Stimulated activated CD8-positive, alpha-beta memory T cell treated with anti-CD3 and anti-CD28 coated beads, Interleukin-4, amount 100 ng/mL, for 4 hours (primary cell): Measurements from ENCODE around the gene IFT20.
A peak's percentile ranks its signal among the peaks of the same experiment; 100 is the strongest.
"Not testable (repeated sequence)": the region's sequence is repeated elsewhere in the genome, so short reads cannot be mapped to it uniquely, and the experiment has no call there.

ENCODE experiments used
- DNase-seq, 2 donors: peaks; one replicate each; pipeline ENCODE4 v3.0.0-alpha.2; 2020; ENCODE audit warnings: low read depth in 2 of 2, low spot score in 1 of 2

Gene IFT20

GRCh38 chr17:28364665-28365363 lies 29.5 kb upstream of the IFT20 start, which contains the start of gene SEBOX:
Gene SEBOX (minus strand): TSS chr17:28365199. CDS start chr17:28365151, 48 bp downstream.
- DNase-seq = no peak

- DNase-seq = no peak
Measured at GRCh38 chr17:28363776-28364650, 28.7 kb upstream of the IFT20 start.

GRCh38 chr17:28363186-28363585 lies 27.9 kb upstream of the IFT20 start:
- no peak for DNase-seq

GRCh38 chr17:28357901-28358197 lies 22.6 kb upstream of the IFT20 start:
- no peak for DNase-seq

- DNase-seq = peak; percentile 87 to 91
Measured at GRCh38 chr17:28357061-28357900, 22.0 kb upstream of the IFT20 start, which contains the start of gene POLDIP2. Gene POLDIP2 (minus strand): TSS chr17:28357527. CDS start chr17:28357448, 79 bp downstream.

GRCh38 chr17:28350271-28350670 lies 15.0 kb upstream of the IFT20 start:
- no peak for DNase-seq

GRCh38 chr17:28348979-28349378 lies 13.7 kb upstream of the IFT20 start:
- no peak for DNase-seq

GRCh38 chr17:28347261-28347891 lies 12.1 kb upstream of the IFT20 start:
- no peak for DNase-seq

- no peak for DNase-seq
Measured at GRCh38 chr17:28346746-28347246, 11.5 kb upstream of the IFT20 start.

GRCh38 chr17:28346199-28346580 lies 10.9 kb upstream of the IFT20 start:
- no peak for DNase-seq

GRCh38 chr17:28345419-28346198 lies 10.3 kb upstream of the IFT20 start:
- no peak for DNase-seq

GRCh38 chr17:28344435-28344901 lies 9.2 kb upstream of the IFT20 start:
- DNase-seq = no peak

GRCh38 chr17:28344011-28344410 lies 8.7 kb upstream of the IFT20 start:
- DNase-seq = no peak

GRCh38 chr17:28343491-28343932 lies 8.2 kb upstream of the IFT20 start:
- no peak for DNase-seq

GRCh38 chr17:28342313-28342712 lies 7.0 kb upstream of the IFT20 start:
- no peak for DNase-seq

GRCh38 chr17:28341516-28341915 lies 6.2 kb upstream of the IFT20 start:
- no peak for DNase-seq

- no peak for DNase-seq
Measured at GRCh38 chr17:28340374-28340773, 5.1 kb upstream of the IFT20 start.

- no peak for DNase-seq
Measured at GRCh38 chr17:28339431-28339830, 4.2 kb upstream of the IFT20 start.

- not testable (repeated sequence) for DNase-seq
Measured at GRCh38 chr17:28338769-28339212, 3.5 kb upstream of the IFT20 start.
